Esophagus muscularis mucosa (tissue), 3 donors: ENCODE data around the gene LACTBL1.

ENCODE experiments used
- EP300 ChIP-seq: sonication (generic); formaldehyde crosslinking; IDR thresholded peaks from one replicate; pipeline ENCODE4 v1.6.1; 2017; ENCODE audit warnings: antibody characterized with exemption
- POLR2A ChIP-seq: fragments of 450-650 bp; IDR thresholded peaks from one replicate; pipeline ENCODE4 v1.6.1; 2017; ENCODE audit warnings: antibody characterized with exemption, moderate library complexity, mild to moderate bottlenecking, low read depth
- POLR2AphosphoS5 ChIP-seq, 2 donors: sonication (generic); formaldehyde crosslinking; IDR thresholded peaks; one replicate each; pipeline ENCODE4 v1.6.1; 2017; ENCODE audit warnings: antibody characterized with exemption in 2 of 2

- TF ChIP-seq POLR2AphosphoS5 (IDR thresholded peaks at IDR 0.05) (no peak), POLR2A (no peak), EP300 (no peak)
These were observed 47.4 kb upstream of the LACTBL1 start for GRCh38 chr1:23019863-23020625.
